ENCODE results near the gene PRKAG2.

The PRKAG2 gene

DNA sequence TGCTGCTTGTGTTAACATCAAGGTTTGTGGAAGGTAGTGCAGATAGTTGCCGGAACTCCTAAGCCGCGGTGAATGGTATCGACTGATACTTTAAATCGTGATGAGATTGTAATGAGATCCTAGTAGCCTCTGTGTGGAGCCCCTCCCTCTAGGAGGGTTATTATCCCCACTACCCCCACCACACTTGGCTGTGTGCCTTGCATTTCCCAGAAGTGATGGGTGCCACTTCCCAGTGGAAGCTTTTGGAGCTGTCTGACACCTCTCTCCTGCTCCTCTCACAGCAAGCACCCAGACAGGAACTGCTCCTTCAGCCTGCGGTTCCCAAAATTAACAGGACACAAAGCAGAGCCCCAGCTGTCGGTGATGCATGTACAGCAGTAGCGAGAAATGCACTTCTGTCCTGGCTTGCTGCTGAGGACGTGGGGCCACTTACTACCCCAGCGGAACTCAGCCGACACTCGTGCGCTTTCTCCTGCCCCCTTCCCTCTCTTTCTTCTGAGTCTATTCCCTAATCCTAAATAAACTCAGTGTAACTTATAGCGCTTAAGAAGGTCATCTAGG is 52.5 kb downstream of the PRKAG2 start:
- Histone ChIP-seq H3K4me2 (ENCODE audit: low read depth, low read length, poor library complexity, severe bottlenecking) (no peak overlapping the region), H3K4me3 (ENCODE audit: low read length, poor library complexity, severe bottlenecking) (no peak overlapping the region), H3F3A (ENCODE audit: low read depth) (no peaks in the 10 kb centered on the region), H3K79me2 (ENCODE audit: insufficient read depth, low read length) (no peaks in the 10 kb centered on the region), H3K4me1 (ENCODE audit: insufficient read depth, low read length, poor library complexity, severe bottlenecking) (no peaks in the 10 kb centered on the region), H3K9me3 (ENCODE audit: insufficient read depth, low read depth, low read length) (no peaks in the 10 kb centered on the region), H3K27me3 (ENCODE audit: insufficient read depth, low read length, poor library complexity, severe bottlenecking) (no peaks in the 10 kb centered on the region), H3K36me3 (ENCODE audit: insufficient read depth, low read length) (no peaks in the 10 kb centered on the region), H3K9ac (ENCODE audit: low read depth, low read length, poor library complexity, severe bottlenecking) (no peak overlapping the region), H2AFZ (ENCODE audit: low read length) (no peak overlapping the region), H3K9me2 (replicated peaks; ENCODE audit: low read depth, low read length) (no peaks in the 10 kb centered on the region), H4K20me1 (ENCODE audit: insufficient read depth, low read length, poor library complexity, severe bottlenecking) (no peaks in the 10 kb centered on the region)
- TF ChIP-seq EZH2phosphoT487 (IDR thresholded peaks at IDR 0.05; ENCODE audit: borderline replicate concordance) = no peak
- TF ChIP-seq, protein P1, sequence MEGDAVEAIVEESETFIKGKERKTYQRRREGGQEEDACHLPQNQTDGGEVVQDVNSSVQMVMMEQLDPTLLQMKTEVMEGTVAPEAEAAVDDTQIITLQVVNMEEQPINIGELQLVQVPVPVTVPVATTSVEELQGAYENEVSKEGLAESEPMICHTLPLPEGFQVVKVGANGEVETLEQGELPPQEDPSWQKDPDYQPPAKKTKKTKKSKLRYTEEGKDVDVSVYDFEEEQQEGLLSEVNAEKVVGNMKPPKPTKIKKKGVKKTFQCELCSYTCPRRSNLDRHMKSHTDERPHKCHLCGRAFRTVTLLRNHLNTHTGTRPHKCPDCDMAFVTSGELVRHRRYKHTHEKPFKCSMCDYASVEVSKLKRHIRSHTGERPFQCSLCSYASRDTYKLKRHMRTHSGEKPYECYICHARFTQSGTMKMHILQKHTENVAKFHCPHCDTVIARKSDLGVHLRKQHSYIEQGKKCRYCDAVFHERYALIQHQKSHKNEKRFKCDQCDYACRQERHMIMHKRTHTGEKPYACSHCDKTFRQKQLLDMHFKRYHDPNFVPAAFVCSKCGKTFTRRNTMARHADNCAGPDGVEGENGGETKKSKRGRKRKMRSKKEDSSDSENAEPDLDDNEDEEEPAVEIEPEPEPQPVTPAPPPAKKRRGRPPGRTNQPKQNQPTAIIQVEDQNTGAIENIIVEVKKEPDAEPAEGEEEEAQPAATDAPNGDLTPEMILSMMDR (conservative IDR thresholded peaks at IDR 0.05; ENCODE audit: low read length) = no peak

DNA sequence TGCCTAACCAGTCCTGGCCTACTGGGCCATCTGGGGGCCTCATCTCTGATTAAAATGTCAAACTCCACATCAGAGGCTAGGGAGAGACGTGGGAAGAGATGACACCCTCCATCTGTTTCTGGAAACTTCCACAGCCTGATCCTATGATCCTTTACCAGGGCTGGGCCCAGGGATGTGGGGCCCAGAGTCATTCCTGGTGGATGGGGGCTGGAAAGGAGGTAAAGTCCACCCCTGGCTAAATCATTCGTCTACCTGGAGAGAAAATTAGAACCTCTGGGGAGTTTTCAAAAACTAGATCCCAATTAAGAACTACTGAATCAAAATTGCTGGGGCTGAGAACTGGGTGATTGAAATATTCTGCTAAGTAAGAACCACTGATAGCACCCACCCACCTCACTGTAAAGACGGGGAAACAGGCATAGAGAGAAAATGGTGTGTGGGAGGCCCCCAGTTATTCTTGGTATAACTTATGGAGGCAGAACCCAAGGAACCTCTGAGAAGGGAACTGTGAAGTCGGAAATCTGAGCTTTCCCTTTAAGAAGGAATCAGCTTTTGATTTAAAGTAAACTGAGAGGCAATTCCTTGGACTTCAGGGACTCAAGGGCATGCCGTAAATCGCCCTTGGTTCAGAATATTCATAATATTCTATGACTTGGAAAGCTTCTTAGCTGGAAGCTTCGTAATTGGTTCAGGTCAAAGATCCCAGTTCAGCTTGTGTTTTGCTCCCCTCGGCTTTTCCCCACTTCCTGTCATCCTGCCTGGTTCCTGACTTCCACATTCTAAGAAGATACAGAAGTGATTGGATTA is 53.1 kb downstream of the PRKAG2 start:
- H3K4me3 ChIP-seq (ENCODE audit: low read length, poor library complexity, severe bottlenecking) = no peak overlapping the region
- no peak overlapping the region for H2AFZ ChIP-seq (ENCODE audit: low read length)
- H3K9me2 ChIP-seq (replicated peaks; ENCODE audit: low read depth, low read length) = no peaks in the 10 kb centered on the region
- H3K9ac ChIP-seq (ENCODE audit: low read depth, low read length, poor library complexity, severe bottlenecking) = no peak overlapping the region
- no peaks in the 10 kb centered on the region for H3K79me2 ChIP-seq (ENCODE audit: insufficient read depth, low read length)
- no peak overlapping the region for H3K4me2 ChIP-seq (ENCODE audit: low read depth, low read length, poor library complexity, severe bottlenecking)
- H4K20me1 ChIP-seq (ENCODE audit: insufficient read depth, low read length, poor library complexity, severe bottlenecking) = no peaks in the 10 kb centered on the region
- H3K4me1 ChIP-seq (ENCODE audit: insufficient read depth, low read length, poor library complexity, severe bottlenecking) = no peaks in the 10 kb centered on the region
- no peaks in the 10 kb centered on the region for H3K27me3 ChIP-seq (ENCODE audit: insufficient read depth, low read length, poor library complexity, severe bottlenecking)
- H3K9me3 ChIP-seq (ENCODE audit: insufficient read depth, low read depth, low read length) = no peaks in the 10 kb centered on the region
- no peaks in the 10 kb centered on the region for H3F3A ChIP-seq (ENCODE audit: low read depth)
- no peaks in the 10 kb centered on the region for H3K36me3 ChIP-seq (ENCODE audit: insufficient read depth, low read length)
- TF ChIP-seq, protein P1 (conservative IDR thresholded peaks at IDR 0.05; ENCODE audit: low read length) = no peak
- TF ChIP-seq EZH2phosphoT487 (IDR thresholded peaks at IDR 0.05; ENCODE audit: borderline replicate concordance) = no peak

DNA sequence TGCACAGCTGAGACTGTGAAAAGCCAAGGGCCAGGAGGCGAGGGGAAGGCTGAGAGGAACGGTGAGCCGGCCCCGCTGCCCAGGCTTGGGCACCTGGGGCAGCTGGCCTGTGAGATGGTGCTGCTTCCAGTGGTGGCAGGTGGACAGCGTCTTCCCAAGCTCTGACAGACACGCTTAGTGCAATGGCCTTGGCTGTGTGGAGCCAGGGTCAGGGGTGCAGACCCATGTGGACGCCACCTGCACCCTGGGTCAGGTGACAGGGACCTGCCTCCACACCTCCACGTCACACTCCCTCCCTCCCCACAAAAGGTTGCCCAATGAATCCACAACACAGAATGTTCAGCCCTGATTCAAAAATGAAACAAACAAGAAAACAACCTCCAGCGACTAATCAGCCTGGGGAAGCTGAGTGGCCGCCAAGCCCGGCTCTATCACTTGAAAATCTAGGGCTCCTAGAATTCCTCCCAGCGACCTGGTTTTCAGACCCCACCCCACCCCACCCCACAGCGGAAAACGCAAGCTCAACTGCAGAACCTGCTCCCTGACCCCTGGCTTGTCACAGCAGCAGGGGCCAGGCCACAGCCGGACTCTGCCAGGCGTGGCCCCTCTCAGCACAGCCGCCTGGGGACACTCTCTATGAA is 54.3 kb downstream of the PRKAG2 start:
- H3K36me3 ChIP-seq (ENCODE audit: insufficient read depth, low read length) = no peaks in the 10 kb centered on the region
- H3F3A ChIP-seq (ENCODE audit: low read depth) = no peaks in the 10 kb centered on the region

More for the DNA sequence above, 54.3 kb downstream of the PRKAG2 start:
- Histone ChIP-seq H3K4me3 (ENCODE audit: low read length, poor library complexity, severe bottlenecking) (no peak overlapping the region), H3K9me3 (ENCODE audit: insufficient read depth, low read depth, low read length) (no peaks in the 10 kb centered on the region), H4K20me1 (ENCODE audit: insufficient read depth, low read length, poor library complexity, severe bottlenecking) (no peaks in the 10 kb centered on the region), H3K4me2 (ENCODE audit: low read depth, low read length, poor library complexity, severe bottlenecking) (no peak overlapping the region), H3K79me2 (ENCODE audit: insufficient read depth, low read length) (no peaks in the 10 kb centered on the region), H3K27me3 (ENCODE audit: insufficient read depth, low read length, poor library complexity, severe bottlenecking) (no peaks in the 10 kb centered on the region), H3K4me1 (ENCODE audit: insufficient read depth, low read length, poor library complexity, severe bottlenecking) (no peaks in the 10 kb centered on the region), H2AFZ (ENCODE audit: low read length) (no peak overlapping the region), H3K9me2 (replicated peaks; ENCODE audit: low read depth, low read length) (no peaks in the 10 kb centered on the region), H3K9ac (ENCODE audit: low read depth, low read length, poor library complexity, severe bottlenecking) (no peak overlapping the region)
- TF ChIP-seq, protein P1 (conservative IDR thresholded peaks at IDR 0.05; ENCODE audit: low read length) = no peak
- TF ChIP-seq EZH2phosphoT487 (IDR thresholded peaks at IDR 0.05; ENCODE audit: borderline replicate concordance) = no peak
